Cardiac fibroblast (primary cell): ENCODE results near the gene GLI2.

Source experiments
- DNase-seq, 2 donors: peaks; one replicate each; pipeline versions ENCODE4 v3.0.0 to v3.0.0-alpha.2; 2010; ENCODE audit warnings: low read depth in 2 of 2
- H3K4me3 ChIP-seq, 2 donors: replicated peaks in 1 of 2; 1 replicate in 1 of 2; 2 replicates in 1 of 2; pipeline ENCODE4 v1.5.1; 2011; ENCODE audit warnings: low read depth in 2 of 2, low read length in 2 of 2, mild to moderate bottlenecking in 2 of 2, moderate library complexity in 1 of 2
- CTCF ChIP-seq: IDR thresholded peaks from one replicate; pipeline ENCODE4 v1.5.1; 2011; ENCODE audit warnings: low read depth, mild to moderate bottlenecking, low read length, inconsistent platforms

GLI2 gene

DNA sequence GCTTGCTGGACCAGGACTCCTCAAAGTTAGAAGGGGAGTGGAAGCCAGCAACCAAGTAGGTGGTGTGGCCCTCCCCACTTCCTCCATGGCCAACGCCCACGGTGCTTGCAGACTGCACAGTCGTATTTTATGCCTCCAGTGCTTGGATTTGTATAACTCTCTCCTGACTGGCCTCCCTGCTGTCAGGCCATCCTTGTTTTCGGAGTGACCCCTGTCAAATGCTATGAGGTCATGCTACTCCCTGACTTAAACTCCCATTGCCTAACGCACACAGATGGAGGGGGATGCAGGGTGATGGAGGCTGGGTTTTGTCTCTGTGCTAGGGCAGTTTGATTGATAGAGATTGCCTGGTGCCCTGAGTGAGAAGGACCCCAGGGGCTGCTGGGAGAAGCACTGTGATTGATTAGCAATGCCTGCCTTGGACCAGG, 36.1 kb downstream of the GLI2 start:
- no peak for DNase-seq
- TF ChIP-seq CTCF: no peak
- no peak overlapping the region for H3K4me3 ChIP-seq

- TF ChIP-seq CTCF: no peak
- peak in 1 of 2 donors; percentile 31 for DNase-seq
- H3K4me3 ChIP-seq: no peak overlapping the region
Measured at GRCh38 chr2:120772261-120772660, 36.6 kb downstream of the GLI2 start.

- TF ChIP-seq CTCF: no peak
Measured at GRCh38 chr2:120773186-120773800, 37.6 kb downstream of the GLI2 start.

GRCh38 chr2:120774557-120775160, 39.0 kb downstream of the GLI2 start:
- TF ChIP-seq CTCF: no peak
- no peak for DNase-seq
- H3K4me3 ChIP-seq: no peak overlapping the region

More at GRCh38 chr2:120773186-120773800, 37.6 kb downstream of the GLI2 start:
- H3K4me3 ChIP-seq: no peak overlapping the region
- DNase-seq: no peak

GRCh38 chr2:120775194-120775593, 39.5 kb downstream of the GLI2 start:
- TF ChIP-seq CTCF: no peak
- DNase-seq: no peak
- no peak overlapping the region for H3K4me3 ChIP-seq

DNA sequence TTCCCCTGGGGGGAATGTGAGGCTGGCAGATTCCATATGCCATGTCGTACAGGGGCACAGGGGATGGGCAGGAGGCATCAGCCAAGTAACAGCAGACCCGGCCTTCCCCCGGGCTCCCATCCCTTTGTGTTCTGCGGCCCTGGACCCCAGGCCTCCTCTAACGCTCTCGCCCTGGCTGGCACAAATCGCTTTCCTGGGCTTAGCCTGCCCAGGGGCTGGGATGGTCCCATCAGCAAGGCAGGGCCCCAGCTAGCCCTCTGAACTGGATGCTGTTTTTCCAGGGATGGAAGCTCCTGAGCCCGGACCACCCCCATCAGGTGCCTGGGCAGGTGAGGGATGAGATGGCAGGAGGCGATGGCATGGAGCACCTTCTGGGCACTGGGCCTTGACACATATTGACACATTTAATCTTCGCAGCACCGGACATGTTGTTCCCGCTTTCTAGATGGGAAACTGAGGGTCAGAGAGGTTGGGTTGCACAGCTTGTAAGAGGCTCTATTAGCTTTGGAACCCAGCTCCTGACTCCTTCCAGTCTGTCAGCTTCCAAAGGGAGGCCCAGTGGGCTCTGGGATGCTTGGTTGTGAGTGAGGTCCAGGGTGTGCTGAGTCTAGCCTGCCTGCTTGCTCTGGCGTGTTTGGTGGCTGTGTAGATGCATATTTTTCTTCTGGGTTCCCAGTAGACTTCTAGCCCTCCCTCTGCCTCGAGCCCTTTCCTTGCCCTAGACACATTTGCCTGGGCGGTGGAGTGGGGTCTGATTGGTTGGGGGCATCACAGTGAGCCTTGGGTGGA, 40.3 kb downstream of the GLI2 start:
- no peak overlapping the region for H3K4me3 ChIP-seq
- DNase-seq: no peak
- no peak for TF ChIP-seq CTCF
